Cardiac fibroblast (primary cell): ENCODE data around the gene PLD1.

ENCODE experiments used
- DNase-seq, 2 donors: peaks; one replicate each; pipeline versions ENCODE4 v3.0.0 to v3.0.0-alpha.2; 2010; ENCODE audit warnings: low read depth in 2 of 2
- H3K4me3 ChIP-seq, 2 donors: replicated peaks in 1 of 2; 1 replicate in 1 of 2; 2 replicates in 1 of 2; pipeline ENCODE4 v1.5.1; 2011; ENCODE audit warnings: low read depth in 2 of 2, low read length in 2 of 2, mild to moderate bottlenecking in 2 of 2, moderate library complexity in 1 of 2
- CTCF ChIP-seq: IDR thresholded peaks from one replicate; pipeline ENCODE4 v1.5.1; 2011; ENCODE audit warnings: low read depth, mild to moderate bottlenecking, low read length, inconsistent platforms

PLD1 gene

GRCh38 chr3:171552531-171552930 is 257.8 kb downstream of the PLD1 start:
- DNase-seq: no peak
- H3K4me3 ChIP-seq: no peak overlapping the region
- no peak for TF ChIP-seq CTCF

- no peak for DNase-seq
- no peak for TF ChIP-seq CTCF
- H3K4me3 ChIP-seq: no peak overlapping the region
These were observed 259.0 kb downstream of the PLD1 start for GRCh38 chr3:171551296-171551695.
